Loucy (cell line): ENCODE data around the gene WNT5A.

Source experiments
- EZH2phosphoT487 ChIP-seq: fragments of 200-600 bp; IDR thresholded peaks from 2 replicates; pipeline ENCODE4 v1.6.1; 2018; ENCODE audit warnings: antibody characterized with exemption, mild to moderate bottlenecking, moderate library complexity, borderline replicate concordance
- TF ChIP-seq, protein P1 (sequence below): fragments of 200-600 bp; sonication (generic); conservative IDR thresholded peaks from 2 replicates; pipeline ENCODE4 v1.5.1; 2014; ENCODE audit warnings: mild to moderate bottlenecking, antibody characterized with exemption, low read length

DNA sequence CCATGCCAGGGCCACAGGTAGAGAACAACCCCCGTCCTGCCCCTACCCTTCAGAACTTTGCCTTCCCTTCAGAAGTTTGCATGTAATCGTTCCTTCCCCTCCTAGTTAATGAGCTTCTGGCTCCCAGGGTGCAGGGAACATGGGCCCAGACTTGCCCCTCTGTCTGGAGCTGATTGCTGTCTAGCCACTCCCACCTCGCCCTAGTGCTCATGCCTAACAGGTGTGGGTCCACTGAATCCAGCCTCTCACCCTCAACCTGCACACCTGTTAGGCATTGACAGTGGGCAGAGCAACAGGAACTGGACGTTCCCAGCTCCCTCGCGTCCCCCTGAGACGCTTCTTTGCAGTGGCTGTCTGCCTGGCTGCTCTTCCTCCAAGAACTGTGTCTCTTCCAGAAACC lies 40.3 kb downstream of the WNT5A start:
- TF ChIP-seq, protein P1, sequence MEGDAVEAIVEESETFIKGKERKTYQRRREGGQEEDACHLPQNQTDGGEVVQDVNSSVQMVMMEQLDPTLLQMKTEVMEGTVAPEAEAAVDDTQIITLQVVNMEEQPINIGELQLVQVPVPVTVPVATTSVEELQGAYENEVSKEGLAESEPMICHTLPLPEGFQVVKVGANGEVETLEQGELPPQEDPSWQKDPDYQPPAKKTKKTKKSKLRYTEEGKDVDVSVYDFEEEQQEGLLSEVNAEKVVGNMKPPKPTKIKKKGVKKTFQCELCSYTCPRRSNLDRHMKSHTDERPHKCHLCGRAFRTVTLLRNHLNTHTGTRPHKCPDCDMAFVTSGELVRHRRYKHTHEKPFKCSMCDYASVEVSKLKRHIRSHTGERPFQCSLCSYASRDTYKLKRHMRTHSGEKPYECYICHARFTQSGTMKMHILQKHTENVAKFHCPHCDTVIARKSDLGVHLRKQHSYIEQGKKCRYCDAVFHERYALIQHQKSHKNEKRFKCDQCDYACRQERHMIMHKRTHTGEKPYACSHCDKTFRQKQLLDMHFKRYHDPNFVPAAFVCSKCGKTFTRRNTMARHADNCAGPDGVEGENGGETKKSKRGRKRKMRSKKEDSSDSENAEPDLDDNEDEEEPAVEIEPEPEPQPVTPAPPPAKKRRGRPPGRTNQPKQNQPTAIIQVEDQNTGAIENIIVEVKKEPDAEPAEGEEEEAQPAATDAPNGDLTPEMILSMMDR = no peak
- no peak for TF ChIP-seq EZH2phosphoT487
